Testis (tissue), 3 donors: ENCODE measurements around the gene GGA1. TPM values are rescaled to one million over a fixed set of nuclear protein-coding genes. Genes with fewer than 3 reads are reported as not detected.
A peak's percentile ranks its signal among the peaks of the same experiment; 100 is the strongest.

Experiments
- DNase-seq: peaks from one replicate; pipeline ENCODE4 v3.0.0-alpha.2; 2019
- H3K27ac ChIP-seq, 2 donors: fragments of 200-600 bp; sonication (generic); one replicate each; pipeline ENCODE4 v1.5.1; 2019
- H3K27me3 ChIP-seq: fragments of 200-600 bp; sonication (generic); one replicate; pipeline ENCODE4 v1.5.1; 2019
- H3K36me3 ChIP-seq: fragments of 200-600 bp; sonication (generic); one replicate; pipeline ENCODE4 v1.5.1; 2017; ENCODE audit warnings: low read depth; ENCODE audit errors: missing control alignments
- H3K4me1 ChIP-seq: fragments of 200-600 bp; sonication (generic); one replicate; pipeline ENCODE4 v1.5.1; 2019
- H3K4me3 ChIP-seq, 2 donors: fragments of 200-600 bp; sonication (generic); one replicate each; pipeline ENCODE4 v1.5.1; 2017 to 2019
- H3K9me3 ChIP-seq: fragments of 200-600 bp; sonication (generic); one replicate; pipeline ENCODE4 v1.5.1; 2017
- POLR2A ChIP-seq: fragments of 450-650 bp; IDR thresholded peaks from one replicate; pipeline ENCODE4 v1.6.1; 2017; ENCODE audit warnings: antibody characterized with exemption, mild to moderate bottlenecking, moderate library complexity
- WGBS, 2 donors: methylation state at CpG; one replicate each; pipeline ENCODE4 v1.1.5; 2018; 5-methylcytosine and 5-hydroxymethylcytosine counted together
- intact Hi-C: fragments of 100-400 bp; cut with DNase I; formaldehyde crosslinking; loops from one replicate; pipeline ENCODE4 v1.15.1; 2023; ENCODE audit warnings: low total_unique reads
- polyA plus RNA-seq: library from polyadenylated mRNA; stranded (reverse); fragments of 350-450 nt; fragmentation: Illumina TruSeq; extraction: RNeasy Lipid Tissue Mini Kit (QIAGEN cat#74804); gene quantifications from one replicate; pipeline ENCODE4 v1.2.3, GENCODE V29; 2014; ENCODE audit warnings: low read depth, low replicate concordance; ENCODE audit not compliant: insufficient read depth
- total RNA-seq, 2 donors: library from RNA; depleted of rRNA; stranded (reverse); fragments of >200 nt; gene quantifications; one replicate each; pipeline ENCODE4 v1.2.3, GENCODE V29; 2016
- TF ChIP-seq, protein P1 (sequence below), 3 experiments: fragments of 450-650 bp in 2 of 3; fragments of 200-600 bp in 1 of 3; sonication (generic) in 1 of 3; IDR thresholded peaks; one replicate each; pipeline ENCODE4 v1.5.1; 2016 to 2019; ENCODE audit warnings: antibody characterized with exemption in 3 of 3, mild to moderate bottlenecking in 2 of 3, moderate library complexity in 1 of 3

Gene GGA1
- total and polyA plus RNA-seq, 3 donors from 2014 or later: 274 to 359 (median 354) TPM

DNA sequence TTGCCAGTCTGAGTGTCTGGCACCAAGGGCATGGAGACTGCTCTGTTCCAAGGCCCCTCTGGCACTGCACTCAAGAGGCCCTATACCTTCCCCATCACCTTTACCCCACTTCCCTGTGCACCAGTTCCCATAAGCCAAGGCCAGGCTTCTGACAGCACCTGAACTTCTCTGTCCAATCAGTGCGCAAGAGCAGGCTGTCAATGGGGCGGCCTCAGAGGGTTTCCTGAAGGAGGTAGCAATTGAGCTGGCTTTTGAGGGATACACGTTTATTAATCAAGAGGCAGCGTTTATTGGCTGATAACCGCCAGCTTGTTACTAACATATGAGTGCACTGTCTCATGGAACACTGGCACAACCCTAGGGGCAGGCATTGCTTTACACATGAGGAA is 32.9 kb downstream of the GGA1 start:
- no peak overlapping the region for H3K27ac ChIP-seq
- DNase-seq: no peak
- peaks cover 26% of the 10 kb centered on the region for H3K4me1 ChIP-seq
- no peaks in the 10 kb centered on the region for H3K27me3 ChIP-seq
- intact Hi-C loops: no loop called here
- no peak for TF ChIP-seq POLR2A
- TF ChIP-seq, protein P1, sequence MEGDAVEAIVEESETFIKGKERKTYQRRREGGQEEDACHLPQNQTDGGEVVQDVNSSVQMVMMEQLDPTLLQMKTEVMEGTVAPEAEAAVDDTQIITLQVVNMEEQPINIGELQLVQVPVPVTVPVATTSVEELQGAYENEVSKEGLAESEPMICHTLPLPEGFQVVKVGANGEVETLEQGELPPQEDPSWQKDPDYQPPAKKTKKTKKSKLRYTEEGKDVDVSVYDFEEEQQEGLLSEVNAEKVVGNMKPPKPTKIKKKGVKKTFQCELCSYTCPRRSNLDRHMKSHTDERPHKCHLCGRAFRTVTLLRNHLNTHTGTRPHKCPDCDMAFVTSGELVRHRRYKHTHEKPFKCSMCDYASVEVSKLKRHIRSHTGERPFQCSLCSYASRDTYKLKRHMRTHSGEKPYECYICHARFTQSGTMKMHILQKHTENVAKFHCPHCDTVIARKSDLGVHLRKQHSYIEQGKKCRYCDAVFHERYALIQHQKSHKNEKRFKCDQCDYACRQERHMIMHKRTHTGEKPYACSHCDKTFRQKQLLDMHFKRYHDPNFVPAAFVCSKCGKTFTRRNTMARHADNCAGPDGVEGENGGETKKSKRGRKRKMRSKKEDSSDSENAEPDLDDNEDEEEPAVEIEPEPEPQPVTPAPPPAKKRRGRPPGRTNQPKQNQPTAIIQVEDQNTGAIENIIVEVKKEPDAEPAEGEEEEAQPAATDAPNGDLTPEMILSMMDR (IDR thresholded peaks at IDR 0.05): no peak
- no peak overlapping the region for H3K4me3 ChIP-seq
- no peaks in the 10 kb centered on the region for H3K36me3 ChIP-seq
- H3K9me3 ChIP-seq: no peaks in the 10 kb centered on the region
- 77 to 93% methylated on average over 5 of the region's 5 CpGs for WGBS, 2 donors

DNA sequence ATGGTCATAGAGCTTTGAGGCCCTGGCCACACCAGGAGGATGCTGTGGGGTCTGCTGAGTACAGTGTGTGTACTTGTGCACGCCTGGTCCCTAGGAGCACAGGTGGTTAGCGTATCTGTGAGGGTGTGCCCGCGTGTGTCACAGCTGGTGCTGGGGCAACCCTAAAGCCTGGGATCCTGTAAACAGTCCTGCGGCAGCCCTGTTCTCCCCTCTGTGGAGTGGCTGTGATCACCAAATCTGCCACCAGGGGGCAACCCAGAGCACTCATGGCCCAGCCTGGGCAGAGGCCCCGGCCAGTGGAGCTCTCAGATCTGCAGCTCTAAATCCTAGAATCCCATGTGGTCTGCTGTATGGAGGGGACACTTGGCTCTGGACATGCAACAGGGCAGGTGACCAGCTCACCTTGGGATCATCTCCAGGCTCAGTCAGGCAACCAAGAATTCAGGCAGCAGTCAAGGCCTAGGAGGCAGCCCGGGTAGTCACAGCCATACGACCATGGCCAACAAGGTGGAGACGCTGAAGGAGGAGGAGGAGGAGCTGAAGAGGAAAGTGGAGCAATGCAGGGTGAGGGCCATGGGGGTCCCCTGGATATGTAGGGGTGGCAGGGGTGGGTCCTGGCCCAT is 34.7 kb downstream of the GGA1 start:
- no peaks in the 10 kb centered on the region for H3K9me3 ChIP-seq
- H3K4me3 ChIP-seq: no peak overlapping the region
- peak; percentile 91 for DNase-seq
- intact Hi-C loops: no loop called here
- peaks cover 26% of the 10 kb centered on the region for H3K4me1 ChIP-seq
- TF ChIP-seq, protein P1 (IDR thresholded peaks at IDR 0.05): peak; percentile 86 to 97 (median 87)
- no peak for TF ChIP-seq POLR2A
- WGBS, 2 donors: 41% methylated on average over 9 of the region's 9 CpGs; no CpG with 5 or more reads in 1 of the 2 donors
- no peaks in the 10 kb centered on the region for H3K27me3 ChIP-seq
- no peak overlapping the region for H3K27ac ChIP-seq
- H3K36me3 ChIP-seq: no peaks in the 10 kb centered on the region

DNA sequence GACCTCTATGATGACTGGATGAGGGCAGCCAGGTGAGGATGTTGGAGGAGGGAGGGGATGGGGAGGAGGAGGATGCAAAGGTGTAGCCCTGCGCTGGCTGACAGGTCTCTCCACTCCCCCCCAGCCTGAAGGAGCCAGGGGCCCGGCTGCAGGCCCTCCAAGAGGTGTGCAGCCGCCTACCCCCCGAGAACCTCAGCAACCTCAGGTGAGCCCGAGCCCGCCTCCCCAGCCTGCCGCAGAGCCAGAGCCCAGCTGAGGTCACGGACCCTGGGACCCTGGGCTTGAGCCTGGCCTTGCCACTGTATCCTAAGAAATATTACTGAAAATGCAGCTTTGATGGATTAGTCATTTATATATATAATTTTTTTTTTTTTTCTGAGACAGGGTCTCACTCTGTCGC is 38.7 kb downstream of the GGA1 start:
- no peak overlapping the region for H3K4me3 ChIP-seq
- intact Hi-C loops: no loop called here
- H3K27ac ChIP-seq: no peak overlapping the region
- no peaks in the 10 kb centered on the region for H3K27me3 ChIP-seq
- no peak for DNase-seq
- no peaks in the 10 kb centered on the region for H3K36me3 ChIP-seq
- TF ChIP-seq, protein P1 (IDR thresholded peaks at IDR 0.05): no peak
- no peak for TF ChIP-seq POLR2A
- 92 to 95% methylated on average over 8 to 9 of the region's 9 CpGs for WGBS, 2 donors
- H3K4me1 ChIP-seq: peaks cover 7% of the 10 kb centered on the region
- no peaks in the 10 kb centered on the region for H3K9me3 ChIP-seq

DNA sequence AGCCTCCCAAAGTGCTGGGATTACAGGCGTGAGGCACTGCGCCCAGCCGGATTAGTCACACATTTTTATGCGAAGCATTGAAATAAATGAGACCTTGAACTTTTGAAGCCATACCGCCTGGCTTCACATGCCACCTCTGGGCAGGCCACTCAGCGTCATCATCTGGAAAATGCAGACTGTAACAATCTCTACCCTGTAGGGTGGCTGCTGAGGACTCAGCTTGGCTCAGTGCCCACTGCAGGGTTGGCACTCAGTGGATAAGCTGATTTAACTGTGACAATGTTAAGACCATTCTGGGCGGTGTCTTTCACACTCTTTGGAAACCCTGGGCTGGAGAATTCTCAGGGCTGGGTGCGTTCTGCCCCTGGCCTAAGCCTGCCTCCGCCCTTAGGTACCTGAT is 39.3 kb downstream of the GGA1 start:
- DNase-seq: peak; percentile 93
- Histone ChIP-seq H3K9me3 (no peaks in the 10 kb centered on the region), H3K4me1 (peaks cover 7% of the 10 kb centered on the region), H3K4me3 (no peak overlapping the region), H3K27ac (no peak overlapping the region), H3K36me3 (no peaks in the 10 kb centered on the region), H3K27me3 (no peaks in the 10 kb centered on the region)
- 62 to 86% methylated on average over 7 to 9 of the region's 9 CpGs for WGBS, 2 donors
- intact Hi-C loops: no loop called here
- TF ChIP-seq, protein P1 (IDR thresholded peaks at IDR 0.05): no peak
- no peak for TF ChIP-seq POLR2A
